Activated CD4-positive, alpha-beta memory T cell treated with anti-CD3 and anti-CD28 coated beads, Interleukin-2, amount 10 ng/mL, durations not matched to agents 7 days and 5 days (primary cell): Measurements from ENCODE around the gene CCDC85B. TPM values are rescaled to one million over a fixed set of nuclear protein-coding genes. Genes with fewer than 3 reads are reported as not detected.

ENCODE experiments used
- CTCF ChIA-PET: fragments of 350-600 bp; sonication (Branson Sonifier 250); formaldehyde crosslinking; loops from one replicate; lab custom pipeline; 2021; ENCODE audit warnings: antibody characterized with exemption, inconsistent platforms; lab: Charles Lee
- POLR2A ChIA-PET: fragments of 350-600 bp; sonication (Branson Sonifier 250); formaldehyde crosslinking; loops from one replicate; lab custom pipeline; 2021; ENCODE audit warnings: antibody characterized with exemption; lab: Charles Lee
- DNase-seq: peaks from one replicate; pipeline ENCODE4 v3.0.0-alpha.2; 2020
- H3K27ac Mint-ChIP-seq: one replicate; pipeline ENCODE4 v1.8.0; 2021; ENCODE audit warnings: mild to moderate bottlenecking, mixed read lengths
- H3K27me3 Mint-ChIP-seq: one replicate; pipeline ENCODE4 v1.8.0; 2021; ENCODE audit warnings: mixed read lengths
- H3K36me3 Mint-ChIP-seq: one replicate; pipeline ENCODE4 v1.8.0; 2021; ENCODE audit warnings: low read depth, mixed read lengths
- H3K4me1 Mint-ChIP-seq: one replicate; pipeline ENCODE4 v1.8.0; 2021; ENCODE audit warnings: mixed read lengths
- H3K4me3 Mint-ChIP-seq: one replicate; pipeline ENCODE4 v1.8.0; 2021; ENCODE audit warnings: mild to moderate bottlenecking, mixed read lengths
- H3K9me3 Mint-ChIP-seq: one replicate; pipeline ENCODE4 v1.8.0; 2021; ENCODE audit warnings: mixed read lengths
- total RNA-seq, 2 experiments: library from RNA; stranded (reverse); gene quantifications; one replicate each; pipeline ENCODE4 v1.2.3, GENCODE V29; 2021

CCDC85B gene
- total RNA-seq, 2 experiments from 2014 or later = 53.2 to 55.8 TPM

DNA sequence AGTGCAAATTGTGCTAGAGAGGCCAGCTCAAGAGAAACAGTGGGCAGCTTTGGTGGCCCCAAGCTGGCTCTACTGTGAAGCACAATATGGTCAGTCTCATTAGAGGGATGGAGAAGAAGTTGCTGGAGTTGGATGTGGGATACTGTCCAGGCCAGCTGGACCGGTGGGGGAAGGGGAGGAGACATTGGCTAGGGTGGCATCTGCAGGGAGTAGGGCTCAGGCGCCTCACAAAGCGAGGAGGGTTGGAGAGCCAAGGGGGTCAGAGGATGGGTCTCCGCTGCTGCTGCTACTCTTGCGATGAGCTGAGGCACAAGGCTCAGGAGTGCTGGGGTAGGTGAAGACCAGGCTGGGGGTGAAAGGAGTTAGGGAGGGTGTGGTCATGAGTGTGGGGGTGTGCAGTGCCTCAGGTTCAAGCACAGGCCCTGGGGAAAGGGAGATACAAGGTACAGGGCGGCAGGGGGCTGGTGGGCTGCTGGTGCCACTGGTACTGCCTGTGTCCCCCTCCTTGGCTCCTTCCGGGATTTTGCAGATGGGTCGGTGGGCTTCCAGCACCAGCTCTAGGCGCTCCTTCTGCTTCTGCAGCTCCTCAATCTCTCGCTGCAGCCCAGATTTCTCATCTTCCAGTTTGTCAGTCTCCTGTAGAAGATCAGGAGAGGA, 2.3 kb downstream of the CCDC85B start:
- Mint-ChIP-seq H3K4me1 (peaks cover 72% of the 10 kb centered on the region), H3K36me3 (peaks cover 22% of the 10 kb centered on the region), H3K9me3 (no peaks in the 10 kb centered on the region), H3K27me3 (no peaks in the 10 kb centered on the region), H3K27ac (peak overlapping the region; percentile 89), H3K4me3 (peak overlapping the region; percentile 97)
- no peak for DNase-seq
- POLR2A ChIA-PET = interaction anchor here (1.0 to 11.5 kb wide), 14 partner anchors 7 to 758 kb away, joined by 3 to 284 read pairs (median 6); partner anchors contain the start of genes BANF1, C11orf68, CFL1 and EIF1AD
- CTCF ChIA-PET = interaction anchor here (0.6 to 10.0 kb wide), 8 partner anchors 8 to 315 kb away, joined by 3 to 251 read pairs (median 3); partner anchors contain the start of genes CFL1 and MUS81

DNA sequence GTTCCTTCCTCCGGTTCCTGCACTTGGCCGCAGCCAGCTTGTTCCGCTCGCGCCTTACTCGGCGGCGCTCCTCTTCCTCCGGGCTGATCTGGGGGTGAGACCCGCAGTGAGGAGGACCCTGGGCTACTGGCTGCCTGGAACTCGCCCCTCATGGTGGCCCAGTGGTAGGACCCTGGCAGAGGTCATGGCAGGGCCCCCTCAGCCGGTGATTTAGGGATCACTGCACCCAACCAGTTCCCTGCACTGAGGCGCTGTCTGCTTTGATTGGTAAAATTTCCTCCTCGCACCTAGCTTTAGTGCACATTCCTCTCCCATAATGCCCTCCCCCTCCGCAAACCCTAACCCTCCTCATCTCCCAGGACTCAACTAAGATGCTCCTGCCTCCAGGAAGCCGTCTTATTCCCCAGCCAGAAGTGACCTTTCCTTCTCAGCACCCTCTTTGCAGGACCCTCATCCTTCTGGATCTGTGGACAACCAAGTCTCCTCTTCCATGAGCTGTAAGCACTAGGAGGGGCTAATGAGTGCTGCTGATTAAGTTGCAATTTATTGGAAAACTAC, 3.6 kb downstream of the CCDC85B start:
- peak overlapping the region; percentile 97 for H3K4me3 Mint-ChIP-seq
- peaks cover 16% of the 10 kb centered on the region for H3K36me3 Mint-ChIP-seq
- ChIA-PET CTCF (interaction anchor here (0.8 to 1.9 kb wide), 11 partner anchors 9 to 279 kb away, joined by 3 to 13 read pairs (median 3); partner anchors contain the start of genes MUS81 and PCNX3), POLR2A (interaction anchor here (0.8 to 11.5 kb wide), 13 partner anchors 8 to 473 kb away, joined by 3 to 284 read pairs (median 6); partner anchors contain the start of genes BANF1, C11orf68, CFL1 and EIF1AD)
- H3K27ac Mint-ChIP-seq = peak overlapping the region; percentile 89
- DNase-seq = peak; percentile 67
- no peaks in the 10 kb centered on the region for H3K9me3 Mint-ChIP-seq
- no peaks in the 10 kb centered on the region for H3K27me3 Mint-ChIP-seq
- peaks cover 69% of the 10 kb centered on the region for H3K4me1 Mint-ChIP-seq

DNA sequence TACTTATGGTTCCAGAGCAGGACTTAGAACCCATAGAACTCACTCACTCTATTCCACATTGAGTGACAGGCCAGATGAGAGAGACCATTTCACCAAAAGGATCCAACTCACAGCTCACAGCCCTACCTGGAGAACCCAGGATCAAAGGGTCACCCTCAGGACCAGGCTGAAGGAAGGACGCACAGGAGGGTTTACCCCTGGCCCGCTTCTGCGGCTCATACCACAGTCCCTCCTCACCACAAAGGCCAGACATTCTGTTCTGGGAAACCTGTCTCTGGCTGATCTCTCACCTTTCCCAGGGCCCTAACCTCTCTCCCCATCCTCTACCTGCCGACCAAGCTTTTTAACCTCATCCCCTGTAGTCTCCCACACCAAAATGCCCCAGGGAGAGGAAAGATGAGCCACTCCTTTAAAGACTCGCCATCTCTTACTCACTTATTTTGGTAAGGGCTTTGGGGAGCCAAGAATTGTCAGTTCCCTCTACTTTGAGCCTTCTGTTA, 5.1 kb downstream of the CCDC85B start:
- no peaks in the 10 kb centered on the region for H3K27me3 Mint-ChIP-seq
- H3K4me1 Mint-ChIP-seq = peaks cover 57% of the 10 kb centered on the region
- DNase-seq = no peak
- no peak overlapping the region for H3K4me3 Mint-ChIP-seq
- POLR2A ChIA-PET = interaction anchor here (0.6 to 8.8 kb wide), 5 partner anchors 7 to 67 kb away, joined by 3 to 185 read pairs (median 7); partner anchors contain the start of genes C11orf68, CCDC85B, CFL1 and DRAP1
- H3K36me3 Mint-ChIP-seq = peaks cover 16% of the 10 kb centered on the region
- no peaks in the 10 kb centered on the region for H3K9me3 Mint-ChIP-seq
- CTCF ChIA-PET = interaction anchor here (0.6 to 1.7 kb wide), 4 partner anchors 11 to 151 kb away, joined by 3 to 8 read pairs (median 4); no protein-coding TSS in a partner anchor
- H3K27ac Mint-ChIP-seq = peak overlapping the region; percentile 69

DNA sequence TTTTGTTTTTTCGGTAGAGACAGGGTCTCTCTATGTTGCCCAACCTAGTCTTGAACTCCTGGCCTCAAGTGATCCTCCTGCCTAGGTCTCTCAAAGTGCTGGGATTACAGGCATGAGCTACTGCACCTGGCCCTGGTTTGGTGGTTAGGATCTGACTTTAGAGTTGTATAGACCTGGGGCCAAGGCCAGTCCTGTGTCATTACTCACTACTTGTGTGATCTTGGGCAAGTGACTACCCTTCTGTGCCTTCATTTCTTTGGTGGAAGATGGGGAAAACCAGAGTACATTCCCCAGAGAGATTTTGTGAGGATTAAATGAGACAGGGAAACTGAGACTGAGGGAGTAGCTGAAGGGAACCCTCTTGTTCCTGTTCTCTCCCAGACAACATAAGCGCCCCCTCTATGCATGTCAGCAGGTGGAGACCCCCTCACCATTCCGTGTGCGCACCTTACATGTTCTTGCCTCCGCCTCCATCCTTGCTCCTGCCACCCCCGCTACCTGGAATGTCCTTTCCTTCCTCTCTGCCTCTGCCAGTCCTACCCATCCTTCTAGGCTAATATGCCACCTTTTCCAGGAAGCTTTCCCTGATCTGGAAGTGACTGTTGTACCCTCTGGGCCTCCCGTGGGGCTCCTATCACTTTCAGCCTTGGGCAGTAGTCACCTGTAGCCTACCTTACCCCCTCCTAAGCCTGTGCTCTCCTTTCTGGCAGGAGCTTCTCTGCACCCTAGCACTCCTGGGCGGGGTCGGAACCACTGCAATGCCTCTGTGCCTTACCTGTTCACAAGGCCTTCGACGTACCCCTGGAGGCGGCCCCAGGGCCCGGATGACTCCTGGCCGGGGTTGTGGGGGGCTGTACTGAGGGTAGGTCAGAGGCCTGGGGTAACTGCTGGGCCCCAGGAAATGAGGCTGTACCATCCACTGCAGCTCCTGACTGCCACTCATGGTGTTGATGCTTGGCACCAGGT, 5.8 kb downstream of the CCDC85B start:
- Mint-ChIP-seq H3K4me1 (peaks cover 65% of the 10 kb centered on the region), H3K4me3 (no peak overlapping the region), H3K27me3 (no peaks in the 10 kb centered on the region), H3K9me3 (no peaks in the 10 kb centered on the region), H3K36me3 (peaks cover 16% of the 10 kb centered on the region), H3K27ac (peak overlapping the region; percentile 70)
- no peak for DNase-seq
- CTCF ChIA-PET = interaction anchor here (0.6 to 3.2 kb wide), 5 partner anchors 7 to 92 kb away, joined by 3 to 73 read pairs (median 6); partner anchors contain the start of genes CCDC85B and FIBP
- POLR2A ChIA-PET = interaction anchor here (0.6 to 8.8 kb wide), 8 partner anchors 8 to 66 kb away, joined by 3 to 185 read pairs (median 6); partner anchors contain the start of genes C11orf68, CCDC85B, CFL1 and DRAP1

DNA sequence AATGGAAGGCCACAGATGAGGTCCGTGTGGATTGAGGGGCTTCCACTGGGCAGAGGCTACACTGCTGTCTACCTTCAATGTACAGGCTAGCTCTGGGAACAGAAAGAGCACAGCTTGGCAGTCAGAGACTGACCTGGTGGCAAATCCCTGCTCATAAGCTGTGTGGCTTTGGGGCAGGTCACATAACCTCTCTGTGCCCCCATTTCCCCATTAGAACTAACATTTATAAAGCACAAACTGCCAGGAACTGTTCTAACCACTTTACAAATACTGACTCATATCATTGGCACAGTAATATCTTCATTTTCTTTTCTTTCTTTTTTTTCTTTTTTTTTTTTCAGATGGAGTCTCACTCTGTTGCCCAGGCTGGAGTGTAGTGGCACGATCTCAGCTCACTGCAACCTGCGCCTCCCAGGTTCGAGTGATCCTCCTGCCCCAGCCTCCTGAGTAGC, 6.6 kb downstream of the CCDC85B start:
- Mint-ChIP-seq H3K27me3 (peaks cover under 1% of the 10 kb centered on the region), H3K9me3 (no peaks in the 10 kb centered on the region)
- POLR2A ChIA-PET = interaction anchor here (1.0 to 8.8 kb wide), 6 partner anchors 9 to 38 kb away, joined by 3 to 185 read pairs (median 12); partner anchors contain the start of genes C11orf68, CCDC85B, CFL1 and FIBP

DNA sequence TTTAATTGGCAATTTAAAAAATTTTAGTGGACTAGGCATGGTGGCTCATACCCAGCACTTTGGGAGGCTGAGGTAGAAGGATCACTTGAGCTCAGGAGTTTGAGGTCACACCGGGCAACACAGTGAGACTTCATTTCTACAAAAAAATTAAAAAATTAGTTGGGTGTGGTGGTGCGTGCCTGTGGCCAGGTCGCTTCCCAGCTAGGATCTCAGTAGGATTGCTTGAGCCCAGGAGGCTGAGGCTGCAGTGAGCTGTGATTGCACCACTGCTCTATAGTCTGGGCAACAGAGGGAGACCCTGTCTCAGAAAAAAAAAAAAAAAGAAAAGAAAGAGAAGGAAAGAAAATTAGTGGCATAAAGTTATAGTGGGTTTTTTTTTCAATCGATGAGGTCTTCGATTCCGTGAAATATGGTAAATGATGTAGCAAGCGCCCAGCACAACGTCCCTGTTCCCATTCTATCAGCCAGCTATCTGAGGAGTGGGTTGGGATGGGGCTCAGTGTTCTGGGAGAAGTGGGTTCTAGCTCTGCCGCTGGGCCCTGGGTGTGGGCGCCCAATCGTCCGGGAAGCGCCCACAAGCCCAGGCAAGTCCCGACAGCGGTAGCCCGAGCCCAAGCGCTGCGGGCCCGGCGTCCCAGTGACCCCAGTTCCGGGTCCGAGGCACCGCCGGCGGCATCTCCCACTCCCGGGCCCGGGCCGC, 8.3 kb downstream of the CCDC85B start:
- peaks cover 16% of the 10 kb centered on the region for H3K36me3 Mint-ChIP-seq
- H3K9me3 Mint-ChIP-seq = no peaks in the 10 kb centered on the region
- peak overlapping the region; percentile 75 for H3K27ac Mint-ChIP-seq
- peak overlapping the region; percentile 78 for H3K4me3 Mint-ChIP-seq
- H3K4me1 Mint-ChIP-seq = peaks cover 64% of the 10 kb centered on the region
- CTCF ChIA-PET = interaction anchor here (1.4 to 3.2 kb wide), 4 partner anchors 10 to 39 kb away, joined by 3 to 73 read pairs (median 13); partner anchors contain the start of genes CCDC85B, FIBP and MUS81
- POLR2A ChIA-PET = interaction anchor here (0.6 to 8.8 kb wide), 7 partner anchors 8 to 187 kb away, joined by 3 to 185 read pairs (median 4); partner anchors contain the start of genes C11orf68, CCDC85B, CFL1 and FIBP
- DNase-seq = no peak
- peaks cover 4% of the 10 kb centered on the region for H3K27me3 Mint-ChIP-seq

More for the DNA sequence above, 6.6 kb downstream of the CCDC85B start:
- Mint-ChIP-seq H3K27ac (peak overlapping the region; percentile 70), H3K36me3 (peaks cover 16% of the 10 kb centered on the region), H3K4me1 (peaks cover 72% of the 10 kb centered on the region), H3K4me3 (peak overlapping the region; percentile 46)
- CTCF ChIA-PET = interaction anchor here (0.6 to 3.2 kb wide), 4 partner anchors 8 to 91 kb away, joined by 3 to 73 read pairs (median 14); partner anchors contain the start of genes CCDC85B and FIBP
- no peak for DNase-seq

DNA sequence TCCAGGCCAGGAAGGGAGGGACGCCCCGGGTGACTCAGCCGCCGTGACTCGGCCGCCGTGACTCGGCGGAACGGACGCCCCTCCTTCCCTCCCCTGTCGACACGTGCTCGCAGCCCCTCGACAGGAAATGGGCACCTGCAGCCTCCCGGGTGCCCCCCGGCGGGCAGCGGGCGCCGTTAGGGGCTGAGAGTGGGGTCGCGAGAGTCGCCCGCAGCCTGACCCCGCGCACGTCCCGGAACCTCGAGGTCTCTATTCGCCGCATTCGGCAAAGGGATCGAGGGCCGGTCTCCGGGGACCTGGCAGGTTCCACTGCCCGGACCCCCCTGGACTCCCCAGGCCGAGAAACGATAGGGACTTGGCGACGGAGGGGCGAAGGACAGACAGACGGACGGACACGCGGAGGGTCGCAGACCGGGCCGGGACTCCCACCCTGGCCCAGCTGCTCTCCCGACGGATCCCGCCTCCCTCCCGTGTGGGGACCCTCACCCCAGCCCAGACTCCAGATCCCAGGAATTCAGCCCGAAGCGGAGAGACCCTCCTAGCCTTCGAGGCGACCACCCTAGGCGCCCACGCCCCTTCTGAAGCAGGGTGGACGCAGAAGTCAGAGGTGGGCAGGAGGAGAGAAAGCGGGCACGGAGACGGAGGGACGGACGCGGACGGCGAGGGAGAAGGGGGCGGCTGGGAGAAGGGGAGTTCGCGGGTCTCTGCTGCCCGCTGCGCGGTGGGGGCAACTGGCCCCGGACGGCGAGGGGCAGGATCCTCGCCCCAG, 9.1 kb downstream of the CCDC85B start:
- Mint-ChIP-seq H3K27me3 (peaks cover 4% of the 10 kb centered on the region), H3K9me3 (no peaks in the 10 kb centered on the region), H3K4me1 (peaks cover 58% of the 10 kb centered on the region), H3K4me3 (peak overlapping the region; percentile 69), H3K27ac (peak overlapping the region; percentile 66), H3K36me3 (peaks cover 13% of the 10 kb centered on the region)
- CTCF ChIA-PET = interaction anchor here (1.3 to 4.0 kb wide), 6 partner anchors 11 to 188 kb away, joined by 3 to 73 read pairs (median 13); partner anchors contain the start of genes CCDC85B, FIBP and MUS81
- POLR2A ChIA-PET = interaction anchor here (1.3 to 8.8 kb wide), 9 partner anchors 11 to 187 kb away, joined by 3 to 185 read pairs (median 17); partner anchors contain the start of genes C11orf68, CCDC85B, CFL1 and DRAP1
- peak; percentile 77 for DNase-seq

DNA sequence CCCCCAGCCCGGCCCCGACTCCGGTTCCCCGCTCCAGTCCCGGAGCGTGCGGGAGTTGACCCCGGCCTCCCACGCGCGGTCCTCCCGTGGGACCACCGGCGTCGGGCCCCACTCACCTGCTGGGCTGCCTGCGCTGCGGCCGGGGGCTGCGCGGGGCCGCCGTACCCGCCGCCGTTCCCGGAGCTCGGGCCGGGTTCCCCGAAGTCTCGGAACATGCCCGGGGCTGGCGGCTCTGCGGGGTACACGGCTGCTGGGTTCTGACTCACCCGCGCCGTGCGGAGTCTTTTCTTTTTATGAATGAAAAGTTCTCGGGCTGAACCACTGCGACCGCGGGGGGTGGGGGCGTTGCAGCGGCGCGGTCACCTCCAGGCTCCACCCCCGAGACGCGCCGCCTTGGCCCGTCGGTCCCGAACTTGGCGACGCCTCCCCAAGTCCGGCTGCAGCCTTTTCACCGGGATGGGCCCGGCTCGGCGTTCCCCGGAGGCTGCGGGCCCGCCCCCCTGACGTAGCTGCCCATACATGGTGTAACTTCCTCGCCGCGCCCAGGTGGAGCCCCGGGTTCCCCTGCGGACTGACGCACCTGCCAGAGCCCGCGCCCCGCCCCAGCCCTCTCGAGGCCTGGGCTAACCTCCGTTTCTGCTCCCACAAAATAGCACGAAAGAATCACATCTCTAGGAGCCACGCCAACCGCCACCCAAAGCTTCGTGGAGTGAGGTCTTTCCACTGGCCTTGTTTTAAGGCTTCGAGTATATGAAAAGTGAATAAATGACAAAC, 9.8 kb downstream of the CCDC85B start, which contains the start of gene FOSL1:
Gene FOSL1 (minus strand): TSS at position 264 of the 774 bp plus-strand sequence. CDS start 49 bp downstream, at position 215.
- peak within 1 kb of the TSS; percentile 73 for H3K27ac Mint-ChIP-seq
- peaks cover 55% of the 10 kb centered on the region for H3K4me1 Mint-ChIP-seq
- POLR2A ChIA-PET = interaction anchor here (0.8 to 8.8 kb wide), 15 partner anchors 9 to 111 kb away, joined by 3 to 185 read pairs (median 4); partner anchors contain the start of genes BANF1, C11orf68, CCDC85B and CFL1
- peaks cover 11% of the 10 kb centered on the region for H3K36me3 Mint-ChIP-seq
- peak; percentile 93 for DNase-seq
- peak within 1 kb of the TSS; percentile 69 for H3K4me3 Mint-ChIP-seq
- peaks cover 4% of the 10 kb centered on the region for H3K27me3 Mint-ChIP-seq
- H3K9me3 Mint-ChIP-seq = no peaks in the 10 kb centered on the region
- CTCF ChIA-PET = interaction anchor here (0.6 to 4.0 kb wide), 6 partner anchors 8 to 189 kb away, joined by 3 to 56 read pairs (median 8); partner anchors contain the start of genes CCDC85B, FIBP and MUS81

DNA sequence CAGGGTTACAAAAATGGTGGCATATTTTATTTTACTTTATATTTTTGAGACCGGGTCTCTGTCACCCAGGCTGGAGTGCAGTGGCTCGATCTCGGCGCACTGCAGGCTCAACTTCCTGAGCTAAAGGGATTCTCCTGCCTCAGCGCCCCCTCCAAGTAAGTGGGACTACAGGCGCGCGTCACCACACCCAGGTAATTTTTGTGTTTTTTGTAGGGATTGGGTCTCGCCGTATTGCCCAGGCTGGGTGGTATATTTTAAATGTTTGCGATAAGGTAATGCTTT, 10.4 kb downstream of the CCDC85B start:
- H3K36me3 Mint-ChIP-seq = peaks cover 7% of the 10 kb centered on the region
- peak overlapping the region; percentile 73 for H3K27ac Mint-ChIP-seq
- CTCF ChIA-PET = interaction anchor here (0.6 to 4.0 kb wide), 7 partner anchors 9 to 190 kb away, joined by 3 to 56 read pairs (median 6); partner anchors contain the start of genes CCDC85B, FIBP and MUS81
- H3K9me3 Mint-ChIP-seq = no peaks in the 10 kb centered on the region
- H3K27me3 Mint-ChIP-seq = peaks cover 4% of the 10 kb centered on the region
- no peak for DNase-seq
- POLR2A ChIA-PET = interaction anchor here (0.8 to 8.8 kb wide), 16 partner anchors 9 to 111 kb away, joined by 3 to 185 read pairs (median 4); partner anchors contain the start of genes BANF1, C11orf68, CCDC85B and CFL1
- H3K4me3 Mint-ChIP-seq = peak overlapping the region; percentile 52
- peaks cover 51% of the 10 kb centered on the region for H3K4me1 Mint-ChIP-seq
